KG1 (cell line): ENCODE measurements around the gene SIGLEC15.

Experiments
- DNase-seq: peaks from one replicate; lab custom pipeline; 2025; lab: John Stamatoyannopoulos, UW

Gene SIGLEC15

DNA sequence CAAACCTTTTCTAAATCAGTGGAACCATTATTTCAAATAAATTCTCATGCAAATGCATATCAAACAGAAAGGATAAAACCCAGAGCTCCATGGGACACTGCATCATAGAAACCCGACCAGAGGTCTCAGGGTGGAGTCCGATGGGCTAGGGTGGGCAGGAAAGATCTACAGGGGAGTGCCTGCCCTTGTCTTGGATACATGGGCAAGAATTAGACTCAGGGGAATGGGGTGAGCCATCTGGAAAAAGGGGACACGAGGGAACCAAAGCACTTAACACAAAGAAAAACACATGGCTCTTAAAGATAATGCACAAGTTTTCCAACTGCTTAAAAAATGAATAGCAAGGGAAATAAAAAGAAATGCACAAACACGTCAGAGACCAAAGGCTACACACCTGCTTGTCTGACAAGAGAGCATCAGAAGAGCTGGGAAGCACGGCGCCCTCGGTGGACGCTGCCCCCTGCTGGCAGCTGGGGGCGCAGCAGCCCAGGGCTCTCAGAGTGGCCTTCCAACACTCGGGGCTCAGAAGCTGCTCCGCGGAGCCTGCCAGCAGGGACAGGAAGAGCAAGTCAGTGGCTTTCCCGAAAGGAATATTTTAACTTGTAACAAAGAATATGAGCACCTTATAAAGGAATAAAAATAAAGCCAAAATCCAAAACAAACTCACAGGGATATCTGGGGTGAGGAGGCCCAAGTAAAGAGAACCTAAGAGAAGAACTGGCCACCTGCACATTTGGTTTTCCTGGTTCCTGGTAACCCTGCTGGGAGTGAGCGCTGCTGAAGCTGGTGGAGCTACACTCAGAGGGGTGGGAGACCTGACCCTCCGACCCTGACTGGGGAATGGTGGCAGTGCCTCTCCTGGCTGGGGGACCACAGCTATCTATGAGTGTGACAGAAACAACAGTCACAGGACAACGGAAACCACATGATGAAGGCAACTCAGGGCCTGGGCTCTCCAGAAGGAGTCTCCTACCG lies 54.5 kb downstream of the SIGLEC15 start:
- DNase-seq = peak; percentile 43

DNA sequence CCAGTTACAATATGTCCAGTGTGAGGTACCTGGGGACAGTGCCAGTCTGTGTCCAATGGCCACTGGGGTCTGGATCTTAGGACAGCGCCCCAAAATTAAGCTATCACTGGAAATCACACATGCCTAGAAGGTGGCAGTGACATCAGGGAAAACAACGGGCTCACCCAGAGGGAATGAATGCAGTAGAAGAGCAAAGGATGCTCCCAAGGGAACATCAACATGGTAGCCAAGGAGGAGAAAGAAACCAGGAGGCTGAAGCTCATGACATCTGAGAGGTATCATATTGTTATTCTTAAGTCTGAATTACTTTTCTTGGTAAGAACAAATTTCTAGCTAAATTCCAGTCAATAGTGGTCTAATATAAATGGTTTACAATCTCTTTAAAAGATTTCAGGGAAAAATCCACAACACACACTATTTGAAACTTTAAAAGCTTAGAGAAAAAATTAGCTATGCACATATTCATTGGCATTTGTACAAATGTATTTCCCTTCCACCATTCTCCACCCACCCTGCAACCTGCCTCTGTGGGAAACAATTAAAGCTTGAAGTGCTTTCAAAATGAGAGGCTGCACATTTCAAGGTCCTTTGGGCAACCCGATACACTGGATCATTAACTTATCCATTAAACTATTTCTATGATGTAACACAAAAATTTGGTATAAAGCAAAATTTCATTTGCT lies 55.5 kb downstream of the SIGLEC15 start:
- DNase-seq = no peak

DNA sequence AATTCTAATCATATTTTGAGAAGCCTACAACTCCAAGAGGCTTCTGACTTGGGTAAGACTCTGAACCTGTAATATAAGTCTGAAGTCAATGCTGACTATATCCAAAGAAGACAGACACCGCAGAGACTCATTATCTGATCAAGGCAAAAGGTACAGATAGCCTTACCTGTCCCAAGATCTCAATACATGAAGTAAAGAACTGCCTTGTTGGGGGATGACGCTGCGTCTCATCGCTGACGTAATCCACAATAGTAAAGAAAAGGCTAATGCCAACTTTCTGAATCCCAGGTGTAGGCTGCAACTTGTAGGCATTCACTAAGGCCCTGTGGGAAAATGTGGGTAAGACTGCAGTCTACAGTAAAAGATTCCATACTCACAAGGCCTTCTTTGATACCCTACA lies 62.1 kb downstream of the SIGLEC15 start:
- no peak for DNase-seq

DNA sequence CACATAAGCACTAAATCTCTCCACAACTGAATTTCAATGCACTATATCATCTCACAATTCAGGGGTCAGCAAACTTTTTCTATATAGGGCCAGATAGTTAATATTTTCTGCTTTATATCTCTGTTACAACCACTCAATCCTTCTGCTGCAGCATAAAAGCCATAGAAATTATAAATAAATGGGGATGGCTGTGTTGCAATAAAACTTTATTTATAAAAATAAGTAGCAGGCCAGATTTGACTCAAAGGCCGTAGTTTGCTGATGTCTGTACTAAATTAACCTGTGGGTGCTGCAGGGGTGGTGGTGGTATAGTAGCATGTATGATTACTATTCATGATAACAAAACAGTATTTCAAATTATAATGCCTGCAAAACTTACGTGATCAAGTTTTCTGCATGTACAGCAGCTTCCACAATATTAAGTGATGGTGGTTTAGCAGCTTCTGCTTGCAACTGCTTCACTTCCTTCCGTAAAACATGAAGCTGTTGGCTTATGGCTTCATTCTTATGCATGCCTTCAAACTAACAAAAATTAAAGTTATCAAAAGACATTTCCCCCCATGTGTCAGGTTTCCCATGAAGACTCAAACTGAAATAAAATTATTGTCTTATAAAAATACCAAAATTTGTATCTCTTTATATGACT lies 64.1 kb downstream of the SIGLEC15 start:
- DNase-seq = no peak

DNA sequence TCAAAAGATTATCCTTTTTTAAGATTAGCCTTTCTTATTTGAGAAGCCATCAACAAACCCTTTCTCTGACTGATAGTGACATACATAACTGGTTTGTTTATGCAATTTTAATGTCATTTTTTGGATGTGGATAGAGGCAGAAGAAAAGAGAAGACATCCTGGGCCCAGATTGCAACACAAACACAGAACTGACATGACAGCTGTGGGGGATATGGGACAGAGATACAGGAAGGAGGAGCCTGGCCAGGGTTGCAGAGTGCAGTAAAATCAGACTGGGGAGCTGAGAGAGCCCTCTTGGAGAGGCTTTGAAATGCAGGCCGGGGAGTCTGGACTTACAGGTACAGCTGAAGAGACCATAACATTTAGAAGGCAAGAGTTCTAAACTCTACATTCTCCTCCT lies 65.1 kb downstream of the SIGLEC15 start:
- no peak for DNase-seq

DNA sequence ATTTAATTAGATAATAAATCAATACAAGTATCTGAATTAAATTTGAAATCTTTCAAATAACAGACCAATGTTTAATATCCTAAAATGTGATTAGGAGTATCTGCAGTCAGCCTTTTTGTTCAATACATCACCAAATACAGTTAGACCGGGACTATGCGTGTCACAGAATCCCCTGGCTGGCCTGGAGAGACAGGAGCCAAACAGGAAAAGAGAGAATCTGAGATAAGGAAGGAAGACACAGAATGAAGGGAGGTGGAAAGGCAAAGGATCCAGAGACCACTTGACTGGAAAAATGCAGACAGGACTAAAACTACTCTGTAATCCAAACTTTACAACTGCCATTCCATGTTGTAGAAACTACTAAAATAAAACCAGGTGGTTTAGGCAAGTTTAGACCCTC lies 66.3 kb downstream of the SIGLEC15 start:
- no peak for DNase-seq
